Keratinocyte (primary cell): ENCODE results near the gene SH3GL3. TPM values are rescaled to one million over a fixed set of nuclear protein-coding genes. Genes with fewer than 3 reads are reported as not detected.

Source experiments
- DNase-seq: peaks from one replicate; pipeline ENCODE4 v3.0.0-alpha.2; 2011; ENCODE audit warnings: low read depth, missing footprints, low spot score
- FAIRE-seq: peaks from 2 replicates; lab custom pipeline; 2011; peaks lifted over from hg19 to GRCh38; lab: Jason Lieb, UNC
- H2AFZ ChIP-seq: 2 replicates; pipeline ENCODE4 v1.6.0; 2012; ENCODE audit warnings: low read length, control low read depth, inconsistent platforms; ENCODE audit not compliant: control insufficient read depth
- H3K27ac ChIP-seq: 2 replicates; pipeline ENCODE4 v1.5.1; 2011; ENCODE audit warnings: low read length; ENCODE audit not compliant: control insufficient read depth, insufficient read depth
- H3K27me3 ChIP-seq: 3 replicates; pipeline ENCODE4 v1.6.0; 2011; ENCODE audit warnings: low read length; ENCODE audit not compliant: control insufficient read depth, insufficient read depth; ENCODE audit errors: extremely low read depth
- H3K36me3 ChIP-seq, 2 experiments: 2 replicates in 1 of 2; 3 replicates in 1 of 2; pipeline ENCODE4 v1.5.1; 2011; ENCODE audit warnings: low read length in 2 of 2, mild to moderate bottlenecking in 1 of 2; ENCODE audit not compliant: control insufficient read depth in 2 of 2, insufficient read depth in 2 of 2; ENCODE audit errors: extremely low read depth in 1 of 2
- H3K4me1 ChIP-seq: 3 replicates; pipeline ENCODE4 v1.5.1; 2011; ENCODE audit warnings: low read length; ENCODE audit not compliant: control insufficient read depth, insufficient read depth; ENCODE audit errors: extremely low read depth
- H3K4me2 ChIP-seq: 3 replicates; pipeline ENCODE4 v1.6.0; 2011; ENCODE audit warnings: low read depth, low read length; ENCODE audit not compliant: control insufficient read depth, insufficient read depth; ENCODE audit errors: extremely low read depth
- H3K4me3 ChIP-seq, 3 experiments: fragments of 200-600 bp in 1 of 3; sonication (generic) in 1 of 3; 2 replicates in 2 of 3; 3 replicates in 1 of 3; pipeline ENCODE4 v1.5.1; 2011 to 2016; ENCODE audit warnings: low read length in 3 of 3, mild to moderate bottlenecking in 3 of 3, control low read depth in 2 of 3, inconsistent platforms in 1 of 3, low read depth in 1 of 3, mixed read lengths in 1 of 3, mixed run types in 1 of 3, moderate library complexity in 1 of 3; ENCODE audit not compliant: control insufficient read depth in 2 of 3, insufficient read depth in 2 of 3; ENCODE audit errors: extremely low read depth in 1 of 3
- H3K79me2 ChIP-seq: 2 replicates; pipeline ENCODE4 v1.6.0; 2012; ENCODE audit warnings: low read length; ENCODE audit not compliant: control insufficient read depth, insufficient read depth
- H3K9ac ChIP-seq: 3 replicates; pipeline ENCODE4 v1.6.0; 2011; ENCODE audit warnings: low read length; ENCODE audit not compliant: control insufficient read depth, insufficient read depth; ENCODE audit errors: extremely low read depth
- H3K9me1 ChIP-seq: 3 replicates; pipeline ENCODE4 v1.6.0; 2011; ENCODE audit warnings: low read length; ENCODE audit not compliant: control insufficient read depth, insufficient read depth; ENCODE audit errors: extremely low read depth
- H3K9me3 ChIP-seq: 2 replicates; pipeline ENCODE4 v1.5.1; 2012; ENCODE audit warnings: low read depth, low read length; ENCODE audit not compliant: control insufficient read depth
- H4K20me1 ChIP-seq: 3 replicates; pipeline ENCODE4 v1.6.0; 2011; ENCODE audit warnings: low read length; ENCODE audit not compliant: control insufficient read depth, insufficient read depth; ENCODE audit errors: extremely low read depth
- CTCF ChIP-seq, 3 experiments: IDR thresholded peaks in 1 of 3; conservative IDR thresholded peaks in 1 of 3; optimal IDR thresholded peaks in 1 of 3; 2 replicates in 2 of 3; 3 replicates in 1 of 3; pipeline versions ENCODE3 to v1.5.1; 2011; ENCODE audit warnings: low read length in 3 of 3, mild to moderate bottlenecking in 3 of 3, moderate library complexity in 2 of 3, control low read depth in 1 of 3, inconsistent platforms in 1 of 3; ENCODE audit not compliant: insufficient read depth in 2 of 3; ENCODE audit errors: extremely low read depth in 1 of 3
- EZH2 ChIP-seq: IDR thresholded peaks from one replicate; pipeline ENCODE4 v1.6.1; 2012; ENCODE audit warnings: inconsistent platforms, mild to moderate bottlenecking, low read length, moderate library complexity
- dilution Hi-C: fragments of 300-500 bp; cut with MboI; formaldehyde crosslinking; loops from one replicate; pipeline ENCODE4 v1.7.0; 2020; ENCODE audit warnings: low sequenced_read_pairs; ENCODE audit not compliant: extremely low pct_ligation_motif_present
- polyA plus RNA-seq, 5 experiments: library from polyadenylated mRNA; depleted of rRNA in 3 of 5; stranded (reverse) in 3 of 5; stranded (forward) in 1 of 5; unstranded in 1 of 5; fragments of >200 nt; gene quantifications; 1 replicate in 1 of 5; 2 replicates in 3 of 5; 3 replicates in 1 of 5; pipeline versions ENCODE4 v1.2.1 to v1.2.3, GENCODE V29; 2011 to 2012; ENCODE audit warnings: missing spikeins in 2 of 5, low read depth in 1 of 5, low replicate concordance in 1 of 5

SH3GL3 gene
- polyA plus RNA-seq, 1 donor (not counting 4 experiments of a cell fraction or from before 2014, with no cell fraction given): 0.20 TPM

GRCh38 chr15:83477172-83477807 is 30.1 kb downstream of the SH3GL3 start:
- no peaks in the 10 kb centered on the region for H3K79me2 ChIP-seq
- no peak overlapping the region for H3K4me2 ChIP-seq
- TF ChIP-seq EZH2 (no peak), CTCF (optimal IDR thresholded peaks at IDR 0.05 in 1 of 3, IDR thresholded peaks at IDR 0.05 in 1 of 3, conservative IDR thresholded peaks at IDR 0.05 in 1 of 3; ENCODE audit: extremely low read depth in 1 of 3, insufficient read depth in 2 of 3, low read length in 3 of 3) (no peak)
- no peak overlapping the region for H2AFZ ChIP-seq
- H3K9me1 ChIP-seq: no peaks in the 10 kb centered on the region
- H3K27me3 ChIP-seq: no peaks in the 10 kb centered on the region
- H3K4me3 ChIP-seq: no peak overlapping the region
- H3K27ac ChIP-seq: no peak overlapping the region
- H4K20me1 ChIP-seq: no peaks in the 10 kb centered on the region
- H3K4me1 ChIP-seq: peaks cover 3% of the 10 kb centered on the region
- no peaks in the 10 kb centered on the region for H3K36me3 ChIP-seq
- dilution Hi-C loops: no loop called here
- no peak for FAIRE-seq
- no peaks in the 10 kb centered on the region for H3K9me3 ChIP-seq
- DNase-seq: no peak
- H3K9ac ChIP-seq: no peak overlapping the region

- dilution Hi-C loops: no loop called here
These were observed 30.8 kb downstream of the SH3GL3 start for GRCh38 chr15:83477808-83478537.

More at GRCh38 chr15:83477808-83478537, 30.8 kb downstream of the SH3GL3 start:
- FAIRE-seq: no peak
- H3K27me3 ChIP-seq: no peaks in the 10 kb centered on the region
- H3K4me1 ChIP-seq: peaks cover 3% of the 10 kb centered on the region
- H3K36me3 ChIP-seq: no peaks in the 10 kb centered on the region
- H2AFZ ChIP-seq: no peak overlapping the region
- no peak for TF ChIP-seq EZH2
- no peak for TF ChIP-seq CTCF (optimal IDR thresholded peaks at IDR 0.05 in 1 of 3, IDR thresholded peaks at IDR 0.05 in 1 of 3, conservative IDR thresholded peaks at IDR 0.05 in 1 of 3; ENCODE audit: extremely low read depth in 1 of 3, insufficient read depth in 2 of 3, low read length in 3 of 3)
- no peak overlapping the region for H3K27ac ChIP-seq
- no peaks in the 10 kb centered on the region for H3K79me2 ChIP-seq
- DNase-seq: no peak
- no peak overlapping the region for H3K4me3 ChIP-seq
- no peak overlapping the region for H3K9ac ChIP-seq
- no peaks in the 10 kb centered on the region for H4K20me1 ChIP-seq
- H3K4me2 ChIP-seq: no peak overlapping the region
- H3K9me3 ChIP-seq: no peaks in the 10 kb centered on the region
- no peaks in the 10 kb centered on the region for H3K9me1 ChIP-seq
